ENCODE measurements around the gene MYRFL. TPM values are rescaled to one million over a fixed set of nuclear protein-coding genes. Genes with fewer than 3 reads are reported as not detected.

MYRFL gene
- total RNA-seq, 4 donors from 2014 or later = 0.27 to 3.3 (median 1.5) TPM

DNA sequence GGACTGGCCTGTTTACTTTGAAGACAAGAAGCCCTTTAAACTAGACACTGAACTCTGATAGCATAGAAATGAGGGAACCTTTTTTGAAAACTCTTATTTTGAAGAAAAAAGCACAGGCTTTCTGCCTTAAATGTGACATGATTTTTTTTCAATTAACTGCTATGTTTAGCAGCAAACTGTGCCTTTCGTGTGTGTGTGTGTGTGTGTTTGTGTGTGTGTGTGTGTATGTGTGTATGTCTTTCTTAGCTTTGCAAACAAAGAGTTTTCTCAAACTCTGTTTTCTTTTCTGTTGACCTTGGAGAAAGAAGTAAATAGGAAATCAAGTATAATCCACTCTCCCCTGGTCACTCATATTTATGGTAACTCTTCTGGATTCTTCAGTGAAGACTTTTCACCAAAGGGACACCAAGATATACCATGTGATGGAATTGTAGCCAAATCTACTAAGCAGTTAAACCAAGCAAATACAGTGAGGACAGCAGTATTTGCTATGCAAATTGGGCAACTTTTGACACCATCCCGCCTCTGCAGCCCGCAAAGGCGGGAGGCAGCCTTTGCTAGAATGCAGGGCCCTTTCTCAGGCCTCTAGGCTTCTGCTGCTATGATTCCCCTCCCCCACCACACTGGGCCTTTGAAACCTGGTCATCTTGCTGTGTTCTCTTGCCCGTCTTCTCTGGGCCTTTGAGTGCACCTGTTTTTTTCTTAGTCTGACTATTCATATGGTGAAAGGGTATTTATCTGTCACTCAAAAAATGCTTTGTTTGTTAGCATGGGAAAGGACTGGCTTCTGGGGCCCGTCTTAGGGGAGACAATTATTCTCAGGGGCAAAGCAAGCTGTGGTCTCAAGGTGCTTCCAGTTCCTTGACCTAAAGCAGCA, 107.9 kb downstream of the MYRFL start:
- intact Hi-C loops (cut with DNase I; ENCODE audit: low total_unique reads) = no loop called here
- no peak for DNase-seq (ENCODE audit: low spot score in 2 of 2)
- no peak for TF ChIP-seq POLR2A (IDR thresholded peaks at IDR 0.05)
- TF ChIP-seq, protein P1, sequence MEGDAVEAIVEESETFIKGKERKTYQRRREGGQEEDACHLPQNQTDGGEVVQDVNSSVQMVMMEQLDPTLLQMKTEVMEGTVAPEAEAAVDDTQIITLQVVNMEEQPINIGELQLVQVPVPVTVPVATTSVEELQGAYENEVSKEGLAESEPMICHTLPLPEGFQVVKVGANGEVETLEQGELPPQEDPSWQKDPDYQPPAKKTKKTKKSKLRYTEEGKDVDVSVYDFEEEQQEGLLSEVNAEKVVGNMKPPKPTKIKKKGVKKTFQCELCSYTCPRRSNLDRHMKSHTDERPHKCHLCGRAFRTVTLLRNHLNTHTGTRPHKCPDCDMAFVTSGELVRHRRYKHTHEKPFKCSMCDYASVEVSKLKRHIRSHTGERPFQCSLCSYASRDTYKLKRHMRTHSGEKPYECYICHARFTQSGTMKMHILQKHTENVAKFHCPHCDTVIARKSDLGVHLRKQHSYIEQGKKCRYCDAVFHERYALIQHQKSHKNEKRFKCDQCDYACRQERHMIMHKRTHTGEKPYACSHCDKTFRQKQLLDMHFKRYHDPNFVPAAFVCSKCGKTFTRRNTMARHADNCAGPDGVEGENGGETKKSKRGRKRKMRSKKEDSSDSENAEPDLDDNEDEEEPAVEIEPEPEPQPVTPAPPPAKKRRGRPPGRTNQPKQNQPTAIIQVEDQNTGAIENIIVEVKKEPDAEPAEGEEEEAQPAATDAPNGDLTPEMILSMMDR (IDR thresholded peaks at IDR 0.05) = no peak
- no peak overlapping the region for H3K4me3 ChIP-seq (ENCODE audit: low read depth, poor library complexity, severe bottlenecking)
- 82 to 85% methylated on average over 6 of the region's 6 CpGs for WGBS, 2 donors

DNA sequence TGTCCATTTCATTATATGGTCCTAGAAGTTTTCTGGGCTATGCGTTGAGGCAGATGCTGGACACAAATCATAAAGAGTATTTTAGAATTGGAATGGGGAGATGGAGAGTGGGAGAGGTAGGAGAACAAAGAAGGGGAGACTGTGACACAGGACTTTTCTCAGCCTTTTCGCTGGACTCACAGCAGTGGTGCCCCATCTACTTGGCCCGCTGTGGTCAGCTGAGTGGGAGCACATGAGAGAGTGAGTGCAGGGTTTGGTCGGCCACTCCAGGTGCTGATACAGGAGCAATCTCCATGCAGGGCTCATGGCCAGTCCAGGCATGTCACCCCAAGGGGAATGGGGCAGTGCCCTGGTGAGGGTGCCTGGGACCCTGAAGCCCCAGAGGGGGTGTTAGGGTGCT, 109.0 kb downstream of the MYRFL start:
- intact Hi-C loops (cut with DNase I; ENCODE audit: low total_unique reads) = no loop called here
- H3K4me3 ChIP-seq (ENCODE audit: low read depth, poor library complexity, severe bottlenecking) = no peak overlapping the region
- TF ChIP-seq, protein P1 (IDR thresholded peaks at IDR 0.05) = no peak
- TF ChIP-seq POLR2A (IDR thresholded peaks at IDR 0.05) = no peak
- DNase-seq (ENCODE audit: low spot score in 2 of 2) = no peak
- 89 to 97% methylated on average over 4 of the region's 4 CpGs for WGBS, 2 donors

DNA sequence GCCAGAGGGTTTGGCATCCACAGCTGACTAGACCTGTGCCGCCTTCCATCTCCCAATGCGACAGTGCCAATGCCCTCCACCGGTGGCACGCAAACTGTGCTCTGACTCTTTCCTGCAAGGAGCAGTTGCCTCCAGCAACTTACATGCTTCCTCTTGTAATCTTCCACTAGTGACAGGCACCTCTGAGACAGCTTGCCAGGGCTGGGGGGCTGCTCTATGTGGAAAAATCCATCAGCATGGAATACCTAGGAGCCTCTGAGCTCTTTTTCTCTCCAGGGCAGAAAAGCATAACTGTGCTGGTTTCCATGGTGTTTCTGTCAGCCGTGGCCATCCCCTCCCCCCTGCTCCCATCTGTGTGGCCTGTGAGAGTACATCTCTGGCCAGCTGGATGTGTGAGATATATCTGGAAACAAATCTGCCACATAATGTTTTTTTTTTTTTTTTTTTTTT, 110.6 kb downstream of the MYRFL start:
- intact Hi-C loops (cut with DNase I; ENCODE audit: low total_unique reads) = no loop called here
- TF ChIP-seq POLR2A (IDR thresholded peaks at IDR 0.05) = no peak
- TF ChIP-seq, protein P1 (IDR thresholded peaks at IDR 0.05) = no peak
- 30 to 38% methylated on average over 5 of the region's 5 CpGs for WGBS, 2 donors
- peak in 1 of 2 donors; percentile 21 for DNase-seq (ENCODE audit: low spot score in 2 of 2)
- H3K4me3 ChIP-seq (ENCODE audit: low read depth, poor library complexity, severe bottlenecking) = no peak overlapping the region

DNA sequence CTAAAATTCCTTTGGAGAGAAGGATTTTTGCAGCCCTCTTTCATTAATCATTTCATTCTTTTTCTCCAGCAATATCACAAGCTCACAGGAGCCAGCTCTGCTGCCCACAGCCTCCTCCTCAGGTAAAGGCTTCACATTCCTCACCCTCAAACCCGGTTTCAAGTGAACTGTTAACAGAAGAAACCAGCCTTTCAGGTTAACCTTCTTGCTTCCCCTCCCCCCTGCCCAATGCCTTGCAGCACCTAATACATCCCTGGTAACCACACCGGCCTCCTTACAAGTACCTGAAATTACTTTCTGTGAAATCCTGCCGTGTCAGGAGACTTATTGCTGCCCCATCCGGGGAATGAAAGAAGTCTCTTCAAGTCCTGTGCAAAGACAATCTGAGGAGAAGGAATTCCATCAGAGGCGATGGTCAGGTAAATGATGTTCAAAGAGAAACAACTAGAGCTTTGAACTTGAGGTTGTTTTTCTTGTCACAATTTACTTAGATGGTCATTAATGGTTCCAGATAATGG, 111.2 kb downstream of the MYRFL start:
- no peak for TF ChIP-seq POLR2A (IDR thresholded peaks at IDR 0.05)
- TF ChIP-seq, protein P1 (IDR thresholded peaks at IDR 0.05) = no peak
- DNase-seq (ENCODE audit: low spot score in 2 of 2) = peak in 1 of 2 donors; percentile 31
- no peak overlapping the region for H3K4me3 ChIP-seq (ENCODE audit: low read depth, poor library complexity, severe bottlenecking)
- intact Hi-C loops (cut with DNase I; ENCODE audit: low total_unique reads) = no loop called here
- WGBS, 2 donors = 46 to 58% methylated on average over 5 of the region's 5 CpGs

DNA sequence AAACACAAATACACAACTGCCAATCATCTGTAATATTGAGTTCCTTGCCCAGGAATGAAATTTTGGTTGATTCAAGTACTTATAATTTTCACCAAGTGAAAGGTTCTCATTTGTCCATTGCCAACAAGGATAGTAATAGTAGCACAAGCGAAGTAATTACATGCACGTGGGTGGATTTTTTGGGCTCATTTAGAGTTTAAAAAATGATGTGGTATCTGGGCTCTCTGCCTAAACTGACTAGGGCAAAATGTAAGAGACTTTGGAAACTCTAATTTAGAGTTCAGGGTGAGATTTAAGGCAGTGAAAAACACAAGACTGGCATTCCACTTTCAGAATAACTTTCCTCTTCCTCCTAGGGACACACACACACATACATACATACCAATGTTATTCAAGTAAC, 111.7 kb downstream of the MYRFL start:
- 18 to 22% methylated on average over 2 of the region's 2 CpGs for WGBS, 2 donors
- no peak for DNase-seq (ENCODE audit: low spot score in 2 of 2)
- H3K4me3 ChIP-seq (ENCODE audit: low read depth, poor library complexity, severe bottlenecking) = no peak overlapping the region
- no peak for TF ChIP-seq POLR2A (IDR thresholded peaks at IDR 0.05)
- TF ChIP-seq, protein P1 (IDR thresholded peaks at IDR 0.05) = no peak
- intact Hi-C loops (cut with DNase I; ENCODE audit: low total_unique reads) = no loop called here

Measured in lower leg skin (tissue), 4 donors.